Measurements from ENCODE around the gene CD300LD.
"Not testable (repeated sequence)": the region's sequence is repeated elsewhere in the genome, so short reads cannot be mapped to it uniquely, and the experiment has no call there.

The CD300LD gene

DNA sequence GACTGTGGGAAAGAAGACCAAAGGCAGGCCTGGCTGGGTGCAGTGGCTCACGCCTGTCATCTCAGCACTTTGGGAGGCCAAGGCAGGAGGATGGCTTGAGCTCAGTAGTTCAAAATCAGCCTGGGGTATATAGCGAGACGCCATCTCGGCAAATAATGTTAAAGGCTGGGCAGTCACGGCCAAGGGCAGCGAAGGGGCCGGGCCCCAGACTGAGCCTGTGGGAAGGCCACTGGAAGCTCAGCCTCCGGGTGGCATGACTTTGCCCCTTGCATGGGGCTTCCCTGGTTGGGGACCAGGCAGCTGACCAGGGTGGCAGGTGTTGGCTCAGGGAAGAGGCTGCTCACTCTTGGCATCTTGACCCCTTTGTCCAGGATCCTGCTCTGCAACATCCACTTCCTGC is 14.0 kb upstream of the CD300LD start:
- no peak for DNase-seq (ENCODE audit: low spot score)

DNA sequence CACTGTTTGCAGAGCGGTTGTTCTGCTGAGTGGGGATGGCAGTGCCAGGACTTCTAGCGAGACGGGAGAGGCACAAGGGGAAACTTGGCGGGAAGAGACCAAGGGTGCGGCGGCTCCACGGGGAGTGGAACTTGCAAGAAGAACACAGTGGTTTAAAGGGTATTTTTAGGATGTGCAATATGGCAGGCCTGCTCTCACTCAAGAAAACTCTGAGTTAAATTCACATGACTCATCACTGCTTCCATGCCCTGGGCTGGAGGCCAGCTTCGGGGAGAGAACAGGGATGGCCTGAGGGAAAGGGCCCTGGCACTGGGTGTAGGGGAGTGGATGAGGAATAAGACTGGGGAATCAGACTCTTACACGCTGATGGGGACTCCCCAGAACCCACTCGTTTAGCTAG is 13.3 kb upstream of the CD300LD start:
- no peak for DNase-seq (ENCODE audit: low spot score)

DNA sequence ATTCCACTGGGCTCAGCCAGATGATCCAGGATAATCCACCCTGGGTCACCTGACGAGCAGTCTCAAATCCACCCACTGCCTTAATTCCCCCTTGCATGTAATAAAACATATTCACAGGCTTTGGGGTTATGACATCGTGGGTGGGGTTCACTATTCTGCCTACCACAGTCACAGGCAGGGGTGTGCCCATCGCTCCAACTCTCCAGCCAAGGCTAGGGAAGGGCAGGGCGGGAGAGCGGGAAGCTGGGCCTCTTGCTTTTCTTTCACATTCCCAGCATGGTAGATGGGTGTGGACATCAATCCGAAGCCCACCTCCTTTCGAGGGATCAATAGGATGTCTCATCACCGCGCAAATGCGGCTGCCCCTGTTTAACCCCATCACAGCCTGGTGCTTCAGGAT is 12.7 kb upstream of the CD300LD start:
- DNase-seq (ENCODE audit: low spot score), result no peak

DNA sequence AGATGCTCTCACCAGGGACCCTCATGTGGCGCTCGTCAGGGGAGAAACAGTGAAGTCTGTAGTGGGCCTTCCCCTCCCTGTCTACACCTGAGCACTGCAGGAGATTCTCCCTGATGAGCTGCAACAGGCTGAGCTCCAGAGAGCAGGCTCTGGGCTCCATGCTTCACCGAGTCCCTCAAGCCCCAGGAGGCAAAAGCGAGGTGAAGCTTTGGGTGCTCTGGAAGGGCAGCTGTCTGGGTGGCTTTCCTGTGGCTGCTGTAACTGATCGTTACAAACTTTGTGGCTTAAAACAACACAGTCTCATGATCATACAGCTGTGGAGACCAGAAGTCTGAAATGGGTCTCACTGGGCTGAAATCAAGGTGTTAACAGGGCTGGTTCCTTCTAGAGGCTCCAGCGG is 12.1 kb upstream of the CD300LD start:
- DNase-seq (ENCODE audit: low spot score), result no peak

DNA sequence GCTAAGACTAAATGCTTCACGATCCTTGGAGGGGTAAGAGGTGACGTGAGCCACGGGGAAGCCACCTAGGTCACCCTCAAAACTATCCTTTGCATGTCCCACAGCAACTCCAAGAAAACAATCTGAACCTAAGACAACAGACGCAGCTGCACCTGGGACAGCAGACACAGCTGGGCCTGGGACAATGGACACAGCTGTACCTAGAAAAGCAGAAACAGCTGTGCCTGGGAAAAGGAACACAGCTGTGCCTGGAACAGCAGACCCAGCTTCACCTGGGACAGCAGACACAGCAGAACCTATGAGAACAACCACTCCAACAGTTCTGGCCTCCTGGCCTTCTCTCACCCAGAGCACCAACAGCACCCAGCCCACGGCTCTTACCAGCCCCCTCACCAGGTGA is 11.7 kb upstream of the CD300LD start:
- DNase-seq (ENCODE audit: low spot score), result no peak

DNA sequence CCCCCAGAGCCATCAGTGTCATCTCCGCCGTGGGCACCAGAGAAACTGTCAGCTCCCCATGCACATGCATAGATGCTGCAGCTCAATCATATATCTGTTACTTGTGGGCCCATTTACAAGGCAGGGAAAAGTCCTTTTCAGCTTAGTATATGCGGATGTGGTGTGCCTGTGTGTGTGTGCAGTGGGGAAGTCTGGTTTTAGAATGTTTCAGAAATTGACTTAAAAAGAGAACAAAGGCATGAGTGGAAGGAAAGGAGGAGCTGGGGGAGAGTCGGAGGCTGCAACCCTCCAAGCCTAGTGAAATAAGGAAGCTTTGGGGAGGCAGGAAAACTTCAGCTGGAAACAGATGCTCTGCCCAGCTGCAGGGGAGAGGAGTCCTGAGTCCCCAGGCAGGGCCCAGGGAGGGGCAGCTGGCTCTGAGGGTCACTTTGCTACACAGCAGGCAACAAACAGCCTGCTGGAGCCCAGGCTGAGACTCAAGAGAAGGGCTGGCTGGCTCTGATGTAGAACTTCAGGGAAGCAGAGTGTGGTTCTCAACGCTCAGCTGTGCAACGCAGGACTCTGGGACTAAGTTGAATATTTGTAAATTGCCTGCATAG is 11.1 kb upstream of the CD300LD start:
- no peak for DNase-seq (ENCODE audit: low spot score)

DNA sequence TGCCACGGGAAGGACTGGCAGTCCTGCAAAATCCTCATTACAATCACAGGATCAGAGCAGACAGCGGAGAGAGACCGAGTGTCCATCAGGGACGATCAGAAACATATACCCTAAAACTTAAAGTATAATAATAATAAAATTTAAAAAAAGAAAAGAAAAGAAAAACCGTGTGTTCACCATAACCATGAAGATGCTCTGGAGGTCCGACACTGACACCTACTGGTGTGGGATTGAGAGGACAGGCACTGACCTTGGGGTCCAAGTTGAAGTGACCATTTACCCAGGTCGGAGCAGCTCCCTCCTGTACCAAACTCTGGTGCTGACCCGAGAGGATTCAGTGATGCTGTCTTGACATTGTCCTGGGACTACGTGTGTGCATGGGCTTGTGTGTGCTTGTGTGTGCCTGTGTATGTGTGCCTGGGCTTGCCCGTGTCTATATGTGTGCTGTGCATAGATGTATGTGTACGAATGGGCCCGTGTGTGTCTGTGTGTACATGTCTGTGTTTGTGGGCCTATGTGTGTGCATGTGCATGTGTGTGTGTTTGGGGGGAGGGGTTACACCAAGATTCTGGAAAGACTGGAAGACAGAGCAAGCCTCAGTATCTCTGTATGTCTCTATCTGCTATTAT is 10.0 kb upstream of the CD300LD start:
- peak; percentile 19 for DNase-seq (ENCODE audit: low spot score)

DNA sequence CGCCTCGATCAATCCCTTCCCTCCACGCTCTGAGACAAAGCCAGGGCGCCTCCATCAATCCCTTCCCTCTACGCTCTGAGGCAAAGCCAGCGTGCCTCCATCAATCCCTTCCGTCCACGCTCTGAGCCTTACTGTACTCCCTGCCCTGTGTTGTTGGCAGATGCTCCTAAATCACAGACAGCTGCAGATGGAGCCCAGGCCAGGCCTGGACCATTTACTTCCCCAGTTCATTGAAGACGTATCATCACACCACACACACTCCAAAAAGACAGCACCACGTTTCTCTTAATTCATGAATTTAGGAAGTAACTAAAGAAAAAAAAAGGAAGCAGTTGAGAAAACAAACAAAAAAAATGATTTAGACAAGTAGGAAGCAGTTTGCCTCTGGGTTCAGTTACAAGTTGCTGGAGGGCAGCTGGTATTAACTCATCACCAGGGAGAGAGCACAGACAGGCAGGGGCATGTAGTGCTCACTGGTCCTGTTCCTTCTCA is 7.4 kb upstream of the CD300LD start:
- no peak for DNase-seq (ENCODE audit: low spot score)

DNA sequence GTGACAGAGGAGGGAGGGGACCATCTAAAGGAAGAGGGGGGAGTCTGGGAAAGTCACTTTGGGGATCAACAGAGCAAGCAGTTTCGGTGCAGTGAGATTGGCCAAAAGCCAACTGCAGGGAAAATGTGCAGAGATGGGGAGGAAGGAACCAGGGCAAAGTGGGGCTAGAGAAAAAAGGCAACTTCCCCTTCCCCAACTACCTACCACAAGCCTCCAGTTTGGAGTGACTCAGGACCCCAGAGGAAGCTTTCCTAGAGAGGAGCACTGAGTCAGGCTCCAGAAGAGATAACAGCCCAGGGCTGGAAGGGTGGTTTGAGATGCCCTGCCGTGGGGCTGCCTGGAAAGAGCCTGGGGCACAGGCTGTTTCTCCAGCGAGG is 6.9 kb upstream of the CD300LD start:
- DNase-seq (ENCODE audit: low spot score), result no peak

DNA sequence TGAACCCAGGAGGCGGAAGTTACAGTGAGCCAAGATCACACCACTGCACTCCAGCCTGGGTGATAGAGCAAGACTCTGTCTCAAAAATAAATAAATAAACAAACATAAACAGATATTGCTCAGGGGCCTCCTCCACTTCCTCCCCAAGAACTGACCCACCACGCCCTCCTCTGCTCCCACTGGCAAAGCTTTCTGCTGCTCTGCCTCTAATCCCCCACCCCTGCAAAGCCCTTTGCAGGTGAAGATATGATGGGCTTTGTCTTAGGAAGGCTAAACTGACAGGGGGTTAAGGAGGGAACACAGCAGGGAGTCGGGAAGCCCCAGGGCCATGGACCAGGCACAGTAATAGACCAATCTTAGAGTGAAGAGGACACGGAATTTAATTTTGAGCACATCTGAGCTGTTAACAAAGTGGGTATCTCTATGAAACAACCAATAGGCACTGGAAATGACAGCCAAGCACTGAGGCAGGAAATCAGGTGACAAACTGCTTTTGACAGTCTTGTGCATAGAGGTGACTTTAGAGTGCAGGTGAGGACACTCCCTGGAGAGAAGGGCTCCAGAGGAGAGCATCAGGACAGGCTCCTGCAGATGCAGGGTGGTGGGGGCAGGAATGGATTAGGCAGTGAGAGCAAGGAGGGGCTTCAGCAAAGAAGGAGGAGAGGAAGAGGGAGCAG is 6.4 kb upstream of the CD300LD start:
- no peak for DNase-seq (ENCODE audit: low spot score)

DNA sequence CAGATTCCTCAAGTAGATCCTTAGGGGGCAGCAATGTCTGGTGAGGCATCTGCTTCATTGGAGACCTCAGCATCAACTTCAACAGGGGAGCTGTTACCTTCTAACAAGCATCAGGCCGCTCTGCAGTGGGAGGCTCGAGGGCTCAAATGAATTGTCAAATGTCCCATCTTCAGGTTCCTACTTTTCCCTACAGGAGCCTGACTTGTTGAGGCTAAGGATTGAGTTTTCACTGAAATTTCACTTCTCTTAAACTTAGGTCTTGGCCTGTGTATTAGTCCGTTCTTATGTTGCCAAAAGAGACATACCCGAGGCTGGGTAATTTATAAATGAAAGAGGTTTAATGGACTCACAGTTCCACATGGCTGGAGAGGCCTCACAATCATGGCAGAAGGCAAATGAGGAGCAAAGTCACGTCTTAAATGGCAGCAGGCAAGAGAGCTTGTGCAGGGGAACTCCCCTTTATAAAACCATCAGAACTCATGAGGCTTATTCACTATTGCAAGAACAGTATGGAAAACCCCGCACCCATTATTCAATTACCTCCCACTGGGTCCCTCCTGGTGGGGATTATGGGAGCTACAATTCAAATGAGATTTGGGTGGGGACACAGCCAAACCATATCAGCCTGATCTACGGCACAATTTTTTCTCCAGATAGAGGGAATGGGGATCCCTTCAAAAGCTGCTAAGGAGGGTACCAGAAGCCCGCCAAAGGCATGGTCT is 5.1 kb upstream of the CD300LD start:
- no peak for DNase-seq (ENCODE audit: low spot score)

DNA sequence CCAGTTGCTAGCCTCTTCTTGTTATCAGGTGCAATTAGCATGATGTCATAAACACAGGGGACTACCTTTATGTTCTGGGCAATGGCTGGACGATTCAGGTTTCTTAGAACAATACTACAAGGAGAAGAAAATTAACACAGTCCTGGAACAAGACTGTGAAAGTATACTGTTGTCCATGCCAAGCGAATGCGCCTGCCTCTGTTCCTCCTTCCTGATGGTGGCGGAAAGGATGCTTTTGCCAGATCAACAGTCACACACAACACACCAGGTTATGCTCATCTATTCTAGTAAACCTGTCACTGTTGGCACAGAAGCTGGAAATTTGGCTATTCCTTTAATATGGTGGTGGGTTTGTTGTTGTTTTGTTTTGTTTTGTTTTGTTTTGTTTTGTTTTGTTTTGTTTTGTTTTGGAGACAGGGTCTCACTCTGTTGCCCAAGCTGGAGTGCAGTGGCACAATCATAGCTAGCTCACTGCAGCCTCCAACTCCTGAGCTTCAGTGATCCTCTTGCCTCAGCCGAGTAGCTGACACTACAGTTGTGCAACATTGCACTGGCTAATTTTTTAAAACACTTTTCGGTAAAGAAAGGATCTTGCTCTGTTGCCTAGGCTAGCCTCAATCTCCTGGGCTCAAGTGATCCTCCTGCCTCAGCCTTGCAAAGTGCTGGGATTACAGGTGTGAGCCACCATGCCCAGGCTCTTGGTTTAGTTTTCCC is 3.1 kb upstream of the CD300LD start:
- no peak for DNase-seq (ENCODE audit: low spot score)

GRCh38 chr17:74591503-74591902 is 580 bp downstream of the CD300LD start:
- DNase-seq (ENCODE audit: low spot score), result no peak

DNA sequence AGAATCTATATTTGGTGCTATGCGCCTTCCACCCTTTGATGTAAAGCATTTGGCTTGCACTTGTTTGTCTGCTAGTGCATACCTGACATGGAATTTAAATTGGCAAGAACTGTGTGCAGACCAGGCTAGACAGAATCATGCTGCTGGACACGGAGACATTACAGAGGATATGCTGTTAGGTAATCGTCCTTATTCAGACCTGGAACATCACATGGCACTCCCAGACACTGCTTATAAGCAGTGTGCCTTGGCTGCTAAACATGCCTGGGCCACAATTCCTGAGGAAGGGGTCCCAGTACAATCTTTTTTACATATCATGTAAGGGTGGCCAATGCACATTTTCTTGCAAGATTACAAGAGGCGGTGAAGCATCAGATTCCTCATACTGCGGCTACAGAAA is 6.4 kb downstream of the CD300LD start:
- no peak for DNase-seq (ENCODE audit: low spot score)

GRCh38 chr17:74584292-74585060 is 7.6 kb downstream of the CD300LD start:
- no peak for DNase-seq (ENCODE audit: low spot score)

- DNase-seq (ENCODE audit: low spot score), result no peak
Observed at GRCh38 chr17:74582633-74583032, 9.4 kb downstream of the CD300LD start.

GRCh38 chr17:74579900-74580299 is 12.2 kb downstream of the CD300LD start:
- DNase-seq (ENCODE audit: low spot score), result no peak

- DNase-seq (ENCODE audit: low spot score), result no peak
Observed at GRCh38 chr17:74578979-74579378, 13.1 kb downstream of the CD300LD start.

DNA sequence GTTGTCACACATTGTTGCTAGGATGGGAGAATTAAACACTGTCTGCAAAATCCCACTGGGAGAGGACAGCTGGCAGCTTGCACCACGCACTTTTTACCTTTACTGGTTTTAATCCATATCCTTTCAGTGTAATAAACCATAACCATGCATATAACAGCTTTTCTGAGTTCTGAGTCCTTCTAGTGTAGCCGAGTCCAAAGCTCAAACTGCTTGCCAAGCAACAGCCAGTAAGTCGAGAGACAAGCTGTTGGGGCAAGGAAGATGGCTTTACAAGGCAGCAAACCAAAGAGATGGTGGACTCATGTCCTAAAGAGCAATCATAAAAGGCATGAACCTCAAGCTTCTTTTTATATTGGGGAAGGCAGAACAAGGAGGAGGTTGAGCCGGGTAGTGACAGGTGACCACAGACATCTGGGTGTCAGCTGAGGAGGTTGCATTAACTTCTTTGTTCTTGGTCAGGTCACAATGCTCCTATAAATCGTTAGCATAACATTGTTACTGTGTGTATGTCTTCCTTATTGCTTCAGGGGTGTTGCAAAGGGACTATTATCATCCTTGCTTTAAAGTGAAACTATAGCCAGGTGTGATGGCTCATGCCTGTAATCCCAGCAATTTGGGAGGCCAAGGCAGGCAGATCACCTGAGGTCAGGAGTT is 17.5 kb downstream of the CD300LD start:
- DNase-seq (ENCODE audit: low spot score), result no peak

DNA sequence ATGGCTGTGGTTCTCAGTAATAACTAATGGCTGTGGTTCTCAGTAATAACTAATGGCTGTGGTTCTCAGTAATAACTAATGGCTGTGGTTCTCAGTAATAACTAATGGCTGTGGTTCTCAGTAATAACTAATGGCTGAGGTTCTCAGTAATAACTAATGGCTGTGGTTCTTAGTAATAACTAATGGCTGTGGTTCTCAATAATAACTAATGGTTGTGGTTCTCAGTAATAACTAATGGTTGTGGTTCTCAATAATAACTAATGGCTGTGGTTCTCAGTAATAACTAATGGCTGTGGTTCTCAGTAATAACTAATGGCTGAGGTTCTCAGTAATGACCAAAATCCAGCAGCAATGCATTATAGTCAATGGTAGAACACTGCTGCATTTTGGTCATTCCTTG is 18.4 kb downstream of the CD300LD start:
- not testable (repeated sequence) for DNase-seq (ENCODE audit: low spot score)

DNA sequence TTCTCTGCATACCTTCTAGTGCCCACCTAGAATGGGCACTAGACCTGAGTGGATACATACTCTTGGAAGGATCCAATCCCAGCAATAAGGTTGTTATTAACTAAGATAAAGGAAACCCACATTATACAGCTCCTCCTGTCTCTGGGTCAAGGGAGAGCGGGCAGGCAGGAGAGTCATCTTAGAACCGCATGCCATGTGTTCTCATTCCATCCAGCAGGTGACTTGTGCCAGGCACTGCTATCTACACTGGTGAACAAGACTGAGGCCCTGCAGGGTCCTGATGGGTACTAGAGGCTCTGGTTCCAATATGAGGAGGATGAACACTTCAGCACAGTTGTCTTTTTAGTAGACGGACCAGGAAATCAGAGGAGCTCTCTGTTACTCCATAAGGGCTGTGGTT is 18.9 kb downstream of the CD300LD start:
- DNase-seq (ENCODE audit: low spot score), result no peak

All from hematopoietic multipotent progenitor cell treated with erythropoietin and hydrocortisone succinate and interleukin-3 and kit ligand, for 17 days (in vitro differentiated cells).